Measurements from ENCODE around the gene RRP8.

RRP8 gene

GRCh38 chr11:6603287-6604080 lies at the start of gene RRP8, which contains the start of gene ILK:
Gene RRP8 (minus strand): TSS chr11:6603616. CDS start chr11:6603502, 114 bp downstream.
Gene ILK (plus strand): TSS chr11:6603774. CDS start chr11:6604272, 498 bp downstream.
- H3K4me3 ChIP-seq (ENCODE audit: low read depth, low read length): peak within 1 kb of the TSS; percentile 64
- peak; percentile 66 for DNase-seq (ENCODE audit: low read depth)

GRCh38 chr11:6653097-6653496 lies 49.7 kb upstream of the RRP8 start:
- no peak for DNase-seq (ENCODE audit: low read depth)
- TF ChIP-seq CTCF (IDR thresholded peaks at IDR 0.05; ENCODE audit: low read depth, low read length, missing control alignments): no peak
- no peak overlapping the region for H3K4me3 ChIP-seq (ENCODE audit: low read depth, low read length)

More at GRCh38 chr11:6603287-6604080, at the start of gene RRP8, which contains the start of gene ILK:
- TF ChIP-seq CTCF (IDR thresholded peaks at IDR 0.05; ENCODE audit: low read depth, low read length, missing control alignments): peak; percentile 8

- H3K4me3 ChIP-seq (ENCODE audit: low read depth, low read length): no peak overlapping the region
- no peak for TF ChIP-seq CTCF (IDR thresholded peaks at IDR 0.05; ENCODE audit: low read depth, low read length, missing control alignments)
- no peak for DNase-seq (ENCODE audit: low read depth)
Measured at GRCh38 chr11:6652182-6652581, 48.8 kb upstream of the RRP8 start.

GRCh38 chr11:6650980-6651379 lies 47.6 kb upstream of the RRP8 start:
- no peak overlapping the region for H3K4me3 ChIP-seq (ENCODE audit: low read depth, low read length)
- TF ChIP-seq CTCF (IDR thresholded peaks at IDR 0.05; ENCODE audit: low read depth, low read length, missing control alignments): no peak
- no peak for DNase-seq (ENCODE audit: low read depth)

GRCh38 chr11:6650104-6650503 lies 46.7 kb upstream of the RRP8 start:
- no peak for TF ChIP-seq CTCF (IDR thresholded peaks at IDR 0.05; ENCODE audit: low read depth, low read length, missing control alignments)
- DNase-seq (ENCODE audit: low read depth): no peak
- no peak overlapping the region for H3K4me3 ChIP-seq (ENCODE audit: low read depth, low read length)

GRCh38 chr11:6648501-6648900 lies 45.1 kb upstream of the RRP8 start:
- no peak for TF ChIP-seq CTCF (IDR thresholded peaks at IDR 0.05; ENCODE audit: low read depth, low read length, missing control alignments)
- DNase-seq (ENCODE audit: low read depth): no peak
- no peak overlapping the region for H3K4me3 ChIP-seq (ENCODE audit: low read depth, low read length)

- no peak for TF ChIP-seq CTCF (IDR thresholded peaks at IDR 0.05; ENCODE audit: low read depth, low read length, missing control alignments)
- no peak for DNase-seq (ENCODE audit: low read depth)
Measured at GRCh38 chr11:6647836-6648235, 44.4 kb upstream of the RRP8 start.

More at GRCh38 chr11:6647836-6648235, 44.4 kb upstream of the RRP8 start:
- no peak overlapping the region for H3K4me3 ChIP-seq (ENCODE audit: low read depth, low read length)

Data from GM12864 (cell line).